ENCODE results near the gene DOCK3.

DNA sequence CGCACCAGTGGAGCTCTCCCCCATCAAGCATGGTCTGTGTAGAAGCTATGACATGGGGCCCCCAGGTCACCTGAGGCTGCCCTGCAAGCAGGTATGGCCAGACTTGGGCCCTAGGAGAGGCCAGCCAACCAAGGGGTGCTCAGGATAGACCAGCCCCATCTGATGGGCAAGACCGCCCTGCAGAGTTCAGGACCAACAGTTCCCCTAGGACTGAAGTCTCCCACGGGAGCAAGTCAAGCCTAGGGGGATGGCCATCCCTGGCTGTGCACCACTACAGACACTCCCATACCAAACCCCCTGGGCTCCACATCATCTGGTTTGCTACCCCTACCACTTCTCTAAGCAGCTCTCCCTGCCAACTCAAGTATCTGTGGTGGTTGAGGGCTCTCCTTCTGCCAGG, 568.2 kb downstream of the DOCK3 start:
- TF ChIP-seq POLR2A (IDR thresholded peaks at IDR 0.05; ENCODE audit: low read depth, low read length) (no peak), POLR2AphosphoS5 (IDR thresholded peaks at IDR 0.05; ENCODE audit: low read depth, low read length) (no peak), TAF1 (IDR thresholded peaks at IDR 0.05; ENCODE audit: low read depth, low read length) (no peak)

Data from GM12891 (cell line).